OCI-LY7 (cell line): ENCODE data around the gene RIMBP2.

Experiments
- CTCF ChIP-seq: fragments of 200-600 bp; sonication (generic); conservative IDR thresholded peaks from 2 replicates; pipeline ENCODE4 v1.5.1; 2014; ENCODE audit warnings: mild to moderate bottlenecking, antibody characterized with exemption, low read length, moderate library complexity, mixed read lengths
- EZH2phosphoT487 ChIP-seq: fragments of 200-600 bp; sonication (generic); IDR thresholded peaks from 2 replicates; pipeline ENCODE4 v1.6.1; 2018; ENCODE audit warnings: low read depth, borderline replicate concordance, mild to moderate bottlenecking, mixed run types, antibody characterized with exemption, low read length, moderate library complexity, mixed read lengths

GRCh38 chr12:130362060-130362459, 354.0 kb downstream of the RIMBP2 start:
- TF ChIP-seq EZH2phosphoT487 (no peak), CTCF (no peak)
